Prostate gland (tissue), 2 donors: Measurements from ENCODE around the gene CEBPZ.

Experiments used
- POLR2A ChIP-seq: fragments of 450-650 bp; IDR thresholded peaks from one replicate; pipeline ENCODE4 v1.6.1; 2016; ENCODE audit warnings: antibody characterized with exemption, mild to moderate bottlenecking
- POLR2AphosphoS5 ChIP-seq: sonication (generic); formaldehyde crosslinking; IDR thresholded peaks from one replicate; pipeline ENCODE4 v1.6.1; 2017; ENCODE audit warnings: antibody characterized with exemption
- TF ChIP-seq, protein P1 (sequence below), 4 experiments: fragments of 200-600 bp in 2 of 4; fragments of 450-650 bp in 2 of 4; sonication (generic) in 2 of 4; IDR thresholded peaks; 1 replicate in 3 of 4; 2 replicates in 1 of 4; pipeline ENCODE4 v1.5.1; 2016 to 2019; ENCODE audit warnings: antibody characterized with exemption in 4 of 4, mild to moderate bottlenecking in 2 of 4, moderate library complexity in 2 of 4

DNA sequence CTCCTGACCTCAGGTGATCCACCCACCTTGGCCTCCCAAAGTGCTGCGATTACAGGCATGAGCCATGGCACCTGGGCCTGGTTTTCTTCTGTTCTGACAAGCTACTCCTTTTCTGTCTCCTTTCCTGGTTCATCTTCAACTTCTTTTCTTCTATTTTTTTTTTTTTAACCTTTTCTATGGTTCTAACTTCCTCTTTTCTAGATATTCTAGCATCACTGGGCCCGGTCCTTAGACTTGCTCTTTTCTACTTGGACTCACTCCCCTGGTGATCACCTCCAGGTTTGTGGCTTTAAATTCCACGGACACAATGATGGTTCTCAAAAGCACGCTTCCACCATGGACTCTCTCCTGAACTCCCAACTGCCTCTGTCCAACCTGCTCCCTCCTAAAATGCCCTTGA, 76.6 kb downstream of the CEBPZ start:
- TF ChIP-seq, protein P1, sequence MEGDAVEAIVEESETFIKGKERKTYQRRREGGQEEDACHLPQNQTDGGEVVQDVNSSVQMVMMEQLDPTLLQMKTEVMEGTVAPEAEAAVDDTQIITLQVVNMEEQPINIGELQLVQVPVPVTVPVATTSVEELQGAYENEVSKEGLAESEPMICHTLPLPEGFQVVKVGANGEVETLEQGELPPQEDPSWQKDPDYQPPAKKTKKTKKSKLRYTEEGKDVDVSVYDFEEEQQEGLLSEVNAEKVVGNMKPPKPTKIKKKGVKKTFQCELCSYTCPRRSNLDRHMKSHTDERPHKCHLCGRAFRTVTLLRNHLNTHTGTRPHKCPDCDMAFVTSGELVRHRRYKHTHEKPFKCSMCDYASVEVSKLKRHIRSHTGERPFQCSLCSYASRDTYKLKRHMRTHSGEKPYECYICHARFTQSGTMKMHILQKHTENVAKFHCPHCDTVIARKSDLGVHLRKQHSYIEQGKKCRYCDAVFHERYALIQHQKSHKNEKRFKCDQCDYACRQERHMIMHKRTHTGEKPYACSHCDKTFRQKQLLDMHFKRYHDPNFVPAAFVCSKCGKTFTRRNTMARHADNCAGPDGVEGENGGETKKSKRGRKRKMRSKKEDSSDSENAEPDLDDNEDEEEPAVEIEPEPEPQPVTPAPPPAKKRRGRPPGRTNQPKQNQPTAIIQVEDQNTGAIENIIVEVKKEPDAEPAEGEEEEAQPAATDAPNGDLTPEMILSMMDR (IDR thresholded peaks at IDR 0.05), result no peak
- TF ChIP-seq POLR2AphosphoS5 (no peak), POLR2A (no peak)
